H1 (cell line): ENCODE data around the gene DAND5. TPM values are rescaled to one million over a fixed set of nuclear protein-coding genes. Genes with fewer than 3 reads are reported as not detected.

Experiments
- CTCF ChIA-PET: fragments of 300-600 bp; sonication (Branson Sonifier 250); formaldehyde crosslinking; loops from one replicate; lab custom pipeline; 2021; ENCODE audit not compliant: partially characterized antibody; lab: Charles Lee
- POLR2A ChIA-PET: fragments of 300-600 bp; sonication (Branson Sonifier 250); formaldehyde crosslinking; loops from one replicate; lab custom pipeline; 2021; ENCODE audit warnings: inconsistent platforms; ENCODE audit not compliant: partially characterized antibody; lab: Charles Lee
- DNase-seq, 2 experiments: peaks; one replicate each; pipeline versions ENCODE4 v3.0.0 to v3.0.0-alpha.2; 2010 to 2022; ENCODE audit warnings: low spot score in 2 of 2, low read depth in 1 of 2, mixed read lengths in 1 of 2
- FAIRE-seq: peaks from 2 replicates; lab custom pipeline; 2011; peaks lifted over from hg19 to GRCh38; lab: Jason Lieb, UNC
- H2AFZ ChIP-seq: 2 replicates; pipeline ENCODE4 v1.8.1; 2012; ENCODE audit warnings: low read length, inconsistent platforms
- H2AK5ac ChIP-seq: 2 replicates; pipeline ENCODE4 v1.6.1; 2013; ENCODE audit warnings: low read depth, low read length
- H2BK120ac ChIP-seq: replicated peaks from 2 replicates; pipeline ENCODE3; 2013; ENCODE audit warnings: low read depth, low read length, inconsistent platforms
- H2BK12ac ChIP-seq: 2 replicates; pipeline ENCODE4 v1.6.1; 2013; ENCODE audit warnings: low read depth, low read length
- H2BK15ac ChIP-seq: 2 replicates; pipeline ENCODE4 v1.6.1; 2013; ENCODE audit warnings: low read length
- H2BK20ac ChIP-seq: 2 replicates; pipeline ENCODE4 v1.6.1; 2013; ENCODE audit warnings: low read length
- H2BK5ac ChIP-seq: 2 replicates; pipeline ENCODE4 v1.6.1; 2013; ENCODE audit warnings: low read depth, low read length
- H3K14ac ChIP-seq: 2 replicates; pipeline ENCODE4 v1.6.1; 2013; ENCODE audit warnings: inconsistent platforms; ENCODE audit not compliant: insufficient read length
- H3K18ac ChIP-seq: 2 replicates; pipeline ENCODE4 v1.6.1; 2013; ENCODE audit warnings: low read length; ENCODE audit errors: extremely low read depth
- H3K23ac ChIP-seq: 2 replicates; pipeline ENCODE4 v1.6.1; 2013; ENCODE audit warnings: inconsistent platforms; ENCODE audit not compliant: insufficient read length
- H3K23me2 ChIP-seq: 2 replicates; pipeline ENCODE4 v1.6.1; 2013; ENCODE audit warnings: low read depth, low read length
- H3K27ac ChIP-seq: 2 replicates; pipeline ENCODE4 v1.6.1; 2011; ENCODE audit warnings: low read depth, low read length, inconsistent platforms
- H3K27me3 ChIP-seq, 4 experiments: replicated peaks in 1 of 4; 1 replicate in 1 of 4; 2 replicates in 3 of 4; pipeline versions ENCODE4 v1.6.1 to v1.8.1; 2011 to 2013; ENCODE audit warnings: low read length in 3 of 4, mild to moderate bottlenecking in 3 of 4, inconsistent platforms in 2 of 4, mixed read lengths in 2 of 4, moderate library complexity in 1 of 4; ENCODE audit not compliant: control insufficient read depth in 3 of 4, insufficient read depth in 3 of 4; ENCODE audit errors: extremely low read depth in 1 of 4
- H3K36me3 ChIP-seq, 4 experiments: 2 replicates each; pipeline versions ENCODE4 v1.6.1 to v1.8.1; 2011 to 2013; ENCODE audit warnings: mild to moderate bottlenecking in 4 of 4, low read length in 3 of 4, moderate library complexity in 2 of 4, control low read depth in 1 of 4, inconsistent platforms in 1 of 4; ENCODE audit not compliant: insufficient read depth in 4 of 4, control insufficient read depth in 2 of 4
- H3K4ac ChIP-seq: replicated peaks from 2 replicates; pipeline ENCODE3; 2013; ENCODE audit warnings: low read length, low read depth, mixed read lengths, inconsistent platforms; ENCODE audit not compliant: insufficient read length
- H3K4me1 ChIP-seq, 4 experiments: replicated peaks in 1 of 4; 1 replicate in 1 of 4; 2 replicates in 3 of 4; pipeline versions ENCODE4 v1.6.1 to v1.8.1; 2011 to 2013; ENCODE audit warnings: low read length in 3 of 4, inconsistent platforms in 2 of 4, mixed read lengths in 1 of 4; ENCODE audit not compliant: insufficient read depth in 4 of 4, control insufficient read depth in 3 of 4
- H3K4me2 ChIP-seq, 2 experiments: 2 replicates each; pipeline versions ENCODE4 v1.6.1 to v1.8.1; 2011 to 2013; ENCODE audit warnings: low read depth in 2 of 2, low read length in 2 of 2, control low read depth in 1 of 2, inconsistent platforms in 1 of 2, mild to moderate bottlenecking in 1 of 2; ENCODE audit not compliant: insufficient read depth in 1 of 2
- H3K4me3 ChIP-seq, 4 experiments: fragments of 200-600, 300-600 bp in 1 of 4; sonication (generic), shearing (Covaris generic), sonication (Bioruptor Twin) in 1 of 4; 2 replicates each; pipeline versions ENCODE4 v1.5.1 to v1.8.1; 2011 to 2016; ENCODE audit warnings: low read length in 4 of 4, low read depth in 3 of 4, control low read depth in 2 of 4, inconsistent platforms in 2 of 4, mild to moderate bottlenecking in 2 of 4, mixed read lengths in 1 of 4, moderate library complexity in 1 of 4; ENCODE audit not compliant: insufficient read depth in 2 of 4; ENCODE audit errors: extremely low read depth in 1 of 4
- H3K56ac ChIP-seq: replicated peaks from 2 replicates; pipeline ENCODE3; 2013; ENCODE audit warnings: low read depth, mild to moderate bottlenecking, mixed read lengths, low read length, inconsistent platforms; ENCODE audit not compliant: insufficient read length
- H3K79me1 ChIP-seq: 2 replicates; pipeline ENCODE4 v1.6.1; 2013; ENCODE audit warnings: low read depth, low read length, control low read depth
- H3K79me2 ChIP-seq, 2 experiments: 2 replicates each; pipeline versions ENCODE4 v1.6.1 to v1.8.1; 2012 to 2013; ENCODE audit warnings: low read length in 2 of 2, mild to moderate bottlenecking in 2 of 2, inconsistent platforms in 1 of 2; ENCODE audit not compliant: insufficient read depth in 2 of 2, control insufficient read depth in 1 of 2
- H3K9ac ChIP-seq, 4 experiments: replicated peaks in 1 of 4; 1 replicate in 1 of 4; 2 replicates in 3 of 4; pipeline versions ENCODE4 v1.6.1 to v1.8.1; 2011 to 2013; ENCODE audit warnings: low read depth in 3 of 4, low read length in 3 of 4, control low read depth in 2 of 4, mild to moderate bottlenecking in 2 of 4, moderate library complexity in 2 of 4, inconsistent platforms in 1 of 4; ENCODE audit errors: extremely low read depth in 1 of 4
- H3K9me3 ChIP-seq, 2 experiments: 2 replicates each; pipeline versions ENCODE4 v1.6.1 to v1.8.1; 2012 to 2013; ENCODE audit warnings: mild to moderate bottlenecking in 2 of 2, moderate library complexity in 2 of 2, control low read depth in 1 of 2, inconsistent platforms in 1 of 2, low read depth in 1 of 2, low read length in 1 of 2, mixed read lengths in 1 of 2; ENCODE audit not compliant: insufficient read depth in 2 of 2
- H4K20me1 ChIP-seq, 2 experiments: replicated peaks in 1 of 2; 2 replicates each; pipeline versions ENCODE3 to v1.8.1; 2011 to 2013; ENCODE audit warnings: inconsistent platforms in 2 of 2, low read length in 2 of 2, mild to moderate bottlenecking in 1 of 2; ENCODE audit not compliant: insufficient read depth in 2 of 2, control insufficient read depth in 1 of 2
- H4K5ac ChIP-seq: 2 replicates; pipeline ENCODE4 v1.6.1; 2013; ENCODE audit warnings: low read length, low read depth, mixed read lengths, inconsistent platforms; ENCODE audit not compliant: insufficient read length
- H4K8ac ChIP-seq: 2 replicates; pipeline ENCODE4 v1.8.0; 2013; ENCODE audit warnings: mild to moderate bottlenecking, moderate library complexity, low read length, inconsistent platforms; ENCODE audit not compliant: insufficient read depth; ENCODE audit errors: extremely low read depth
- H4K91ac ChIP-seq: replicated peaks from 2 replicates; pipeline ENCODE3; 2013; ENCODE audit warnings: low read length, mixed read lengths, inconsistent platforms; ENCODE audit not compliant: insufficient read length
- CTBP2 ChIP-seq: IDR thresholded peaks from 2 replicates; pipeline ENCODE4 v1.7.0; 2011; ENCODE audit warnings: borderline replicate concordance, mild to moderate bottlenecking, moderate library complexity, mixed read lengths, low read length; ENCODE audit not compliant: insufficient read depth, insufficient read length
- EZH2 ChIP-seq: fragments of 200-600 bp; sonication (generic); IDR thresholded peaks from 2 replicates; pipeline ENCODE4 v1.7.1; 2012; ENCODE audit warnings: low read depth, mild to moderate bottlenecking, moderate library complexity, low read length, inconsistent platforms; ENCODE audit not compliant: severe bottlenecking
- KDM5A ChIP-seq: fragments of 200-600 bp; IDR thresholded peaks from 2 replicates; pipeline ENCODE4 v1.7.1; 2012; ENCODE audit warnings: mild to moderate bottlenecking, low read length, inconsistent platforms, mixed read lengths
- RNF2 ChIP-seq: fragments of 200-900, 300-1000 bp; sonication (generic); IDR thresholded peaks from 2 replicates; pipeline ENCODE4 v1.7.1; 2016; ENCODE audit warnings: borderline replicate concordance, low read depth, mild to moderate bottlenecking, antibody characterized with exemption, low read length; ENCODE audit not compliant: poor library complexity, severe bottlenecking; ENCODE audit errors: missing control alignments
- SAP30 ChIP-seq: fragments of 300-600 bp; sonication (generic); IDR thresholded peaks from 2 replicates; pipeline ENCODE4 v1.7.1; 2012; ENCODE audit warnings: low read length, moderate library complexity, mild to moderate bottlenecking, inconsistent platforms; ENCODE audit not compliant: insufficient read depth, insufficient replicate concordance
- SUZ12 ChIP-seq: fragments of 200-600 bp; sonication (generic); IDR thresholded peaks from 2 replicates; pipeline ENCODE4 v1.6.1; 2012; ENCODE audit warnings: mild to moderate bottlenecking, inconsistent platforms, low read length, moderate library complexity, mixed read lengths
- TCF12 ChIP-seq: IDR thresholded peaks from 2 replicates; pipeline ENCODE4 v1.6.1; 2011; ENCODE audit warnings: low read depth, mild to moderate bottlenecking, low read length
- WGBS, 2 experiments: shearing (Covaris generic) in 1 of 2; methylation state at CpG; one replicate each; pipeline versions ENCODE4 v1.1.6 to v1.1.7; 2013 to 2015; ENCODE audit warnings: low lambda C conversion rate in 2 of 2, mixed read lengths in 2 of 2, inconsistent platforms in 1 of 2, low coverage in 1 of 2, missing lambda C conversion rate in 1 of 2; ENCODE audit not compliant: insufficient replicate concordance in 2 of 2, insufficient coverage in 1 of 2, insufficient read length in 1 of 2; ENCODE audit errors: extremely low coverage in 1 of 2, missing lambda C conversion rate in 1 of 2; 5-methylcytosine and 5-hydroxymethylcytosine counted together
- polyA plus RNA-seq, 7 experiments: library from polyadenylated mRNA; depleted of rRNA in 3 of 7; stranded (reverse) in 5 of 7; unstranded in 2 of 7; fragments of >200 nt in 5 of 7; fragments of 200-250 nt in 2 of 7; gene quantifications; 1 replicate in 5 of 7; 2 replicates in 1 of 7; 4 replicates in 1 of 7; pipeline versions ENCODE4 v1.2.1 to v1.2.3, GENCODE V29; 2011 to 2013; ENCODE audit warnings: missing spikeins in 2 of 7, mixed read lengths in 2 of 7
- total RNA-seq: library from RNA; stranded (reverse); fragmentation: NEBNext Ultra II Directional; extraction: Animal tissue kit (Norgen Biotek cat#: 25700); gene quantifications from 2 replicates; pipeline ENCODE4 v1.2.1, GENCODE V29; 2021
- TF ChIP-seq, protein P1 (sequence below): IDR thresholded peaks from 2 replicates; pipeline ENCODE4 v1.6.1; 2012; ENCODE audit warnings: inconsistent platforms

DAND5 gene
- total and polyA plus RNA-seq, 2 of the 8 experiments (the other 6 are each of a cell fraction or from before 2014, with no cell fraction given), result 0.14 to 0.17 TPM

GRCh38 chr19:13014101-13014920 lies 44.9 kb downstream of the DAND5 start:
- 3% methylated on average over 35 of the region's 35 CpGs; no CpG with 5 or more reads in 1 of the 2 experiments for WGBS, 2 experiments
- H3K79me2 ChIP-seq, result no peaks in the 10 kb centered on the region
- peak overlapping the region; percentile 60; the same call in 1 of the 2 replicates for H2BK5ac ChIP-seq
- no peak overlapping the region for H3K14ac ChIP-seq
- H3K9me3 ChIP-seq, result peaks cover 0 to 8% of the 10 kb centered on the region in 2 experiments; a peak in 2 of 4 replicates
- peak overlapping the region in 1 of 4 experiments; percentile 12; a peak in 1 of 8 replicates for H3K4me3 ChIP-seq
- peaks cover 2% of the 10 kb centered on the region; the same call in 1 of the 2 replicates for H3K23me2 ChIP-seq
- H3K27me3 ChIP-seq, result peaks cover 91 to 100% (median 99%) of the 10 kb centered on the region in 4 experiments
- H3K9ac ChIP-seq, result no peak overlapping the region
- ChIA-PET POLR2A (interaction anchor here (0.9 to 3.0 kb wide), 4 partner anchors 11 to 82 kb away, joined by 3 to 17 read pairs (median 5); no protein-coding TSS in a partner anchor), CTCF (interaction anchor here (1.1 to 7.7 kb wide), 15 partner anchors 8 to 86 kb away, joined by 3 to 82 read pairs (median 6); no protein-coding TSS in a partner anchor)
- H3K4ac ChIP-seq, result no peak overlapping the region
- no peak overlapping the region for H3K23ac ChIP-seq
- no peak overlapping the region for H3K18ac ChIP-seq
- H3K27ac ChIP-seq, result no peak overlapping the region
- H2AFZ ChIP-seq, result no peak overlapping the region
- no peaks in the 10 kb centered on the region for H3K79me1 ChIP-seq
- no peak overlapping the region for H2BK120ac ChIP-seq
- H3K36me3 ChIP-seq, result peaks cover 0 to 5% (median 0%) of the 10 kb centered on the region in 4 experiments; a peak in 1 of 8 replicates
- peaks cover 8 to 46% (median 34%) of the 10 kb centered on the region in 4 experiments for H3K4me1 ChIP-seq
- H4K91ac ChIP-seq, result no peak overlapping the region
- H3K56ac ChIP-seq, result no peak overlapping the region
- no peak overlapping the region; the same call in 1 of the 2 replicates for H2BK15ac ChIP-seq
- peak overlapping the region; percentile 80 for H2BK20ac ChIP-seq
- H4K8ac ChIP-seq, result no peak overlapping the region
- no peak overlapping the region for H4K5ac ChIP-seq
- H2AK5ac ChIP-seq, result no peak overlapping the region; the same call in 1 of the 2 replicates
- H4K20me1 ChIP-seq, result peaks cover 2 to 22% of the 10 kb centered on the region in 2 experiments
- peak overlapping the region; percentile 80; the same call in 1 of the 2 replicates for H2BK12ac ChIP-seq
- DNase-seq (peak in 1 of 2 experiments; percentile 71), FAIRE-seq (no peak)
- peak overlapping the region; percentile 7 to 77; a peak in 2 of 4 replicates for H3K4me2 ChIP-seq
- no peak for TF ChIP-seq KDM5A
- TF ChIP-seq EZH2, result peak; percentile 91
- TF ChIP-seq CTBP2, result peak; percentile 92
- peak; percentile 84 for TF ChIP-seq SUZ12
- TF ChIP-seq TCF12, result 0 out of 2 replicates have a peak, but pooled peaks have one; percentile 2
- peak; percentile 99 for TF ChIP-seq RNF2
- TF ChIP-seq, protein P1, sequence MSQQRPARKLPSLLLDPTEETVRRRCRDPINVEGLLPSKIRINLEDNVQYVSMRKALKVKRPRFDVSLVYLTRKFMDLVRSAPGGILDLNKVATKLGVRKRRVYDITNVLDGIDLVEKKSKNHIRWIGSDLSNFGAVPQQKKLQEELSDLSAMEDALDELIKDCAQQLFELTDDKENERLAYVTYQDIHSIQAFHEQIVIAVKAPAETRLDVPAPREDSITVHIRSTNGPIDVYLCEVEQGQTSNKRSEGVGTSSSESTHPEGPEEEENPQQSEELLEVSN, result 0 out of 2 replicates have a peak, but pooled peaks have one; percentile 11
- TF ChIP-seq SAP30, result no peak
